ENCODE results near the gene NAGLU. TPM values are rescaled to one million over a fixed set of nuclear protein-coding genes. Genes with fewer than 3 reads are reported as not detected.

Gene NAGLU
- polyA plus RNA-seq, 1 of the 3 experiments (the other 2 are of a cell fraction) = 33.9 TPM

- TF ChIP-seq, protein P1, sequence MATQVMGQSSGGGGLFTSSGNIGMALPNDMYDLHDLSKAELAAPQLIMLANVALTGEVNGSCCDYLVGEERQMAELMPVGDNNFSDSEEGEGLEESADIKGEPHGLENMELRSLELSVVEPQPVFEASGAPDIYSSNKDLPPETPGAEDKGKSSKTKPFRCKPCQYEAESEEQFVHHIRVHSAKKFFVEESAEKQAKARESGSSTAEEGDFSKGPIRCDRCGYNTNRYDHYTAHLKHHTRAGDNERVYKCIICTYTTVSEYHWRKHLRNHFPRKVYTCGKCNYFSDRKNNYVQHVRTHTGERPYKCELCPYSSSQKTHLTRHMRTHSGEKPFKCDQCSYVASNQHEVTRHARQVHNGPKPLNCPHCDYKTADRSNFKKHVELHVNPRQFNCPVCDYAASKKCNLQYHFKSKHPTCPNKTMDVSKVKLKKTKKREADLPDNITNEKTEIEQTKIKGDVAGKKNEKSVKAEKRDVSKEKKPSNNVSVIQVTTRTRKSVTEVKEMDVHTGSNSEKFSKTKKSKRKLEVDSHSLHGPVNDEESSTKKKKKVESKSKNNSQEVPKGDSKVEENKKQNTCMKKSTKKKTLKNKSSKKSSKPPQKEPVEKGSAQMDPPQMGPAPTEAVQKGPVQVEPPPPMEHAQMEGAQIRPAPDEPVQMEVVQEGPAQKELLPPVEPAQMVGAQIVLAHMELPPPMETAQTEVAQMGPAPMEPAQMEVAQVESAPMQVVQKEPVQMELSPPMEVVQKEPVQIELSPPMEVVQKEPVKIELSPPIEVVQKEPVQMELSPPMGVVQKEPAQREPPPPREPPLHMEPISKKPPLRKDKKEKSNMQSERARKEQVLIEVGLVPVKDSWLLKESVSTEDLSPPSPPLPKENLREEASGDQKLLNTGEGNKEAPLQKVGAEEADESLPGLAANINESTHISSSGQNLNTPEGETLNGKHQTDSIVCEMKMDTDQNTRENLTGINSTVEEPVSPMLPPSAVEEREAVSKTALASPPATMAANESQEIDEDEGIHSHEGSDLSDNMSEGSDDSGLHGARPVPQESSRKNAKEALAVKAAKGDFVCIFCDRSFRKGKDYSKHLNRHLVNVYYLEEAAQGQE (IDR thresholded peaks at IDR 0.05; ENCODE audit: low read depth, low read length) = no peak
- TF ChIP-seq FOXM1 (IDR thresholded peaks at IDR 0.05; ENCODE audit: low read depth) = no peak
Observed at GRCh38 chr17:42521666-42522262, 14.3 kb upstream of the NAGLU start (continued).

DNA sequence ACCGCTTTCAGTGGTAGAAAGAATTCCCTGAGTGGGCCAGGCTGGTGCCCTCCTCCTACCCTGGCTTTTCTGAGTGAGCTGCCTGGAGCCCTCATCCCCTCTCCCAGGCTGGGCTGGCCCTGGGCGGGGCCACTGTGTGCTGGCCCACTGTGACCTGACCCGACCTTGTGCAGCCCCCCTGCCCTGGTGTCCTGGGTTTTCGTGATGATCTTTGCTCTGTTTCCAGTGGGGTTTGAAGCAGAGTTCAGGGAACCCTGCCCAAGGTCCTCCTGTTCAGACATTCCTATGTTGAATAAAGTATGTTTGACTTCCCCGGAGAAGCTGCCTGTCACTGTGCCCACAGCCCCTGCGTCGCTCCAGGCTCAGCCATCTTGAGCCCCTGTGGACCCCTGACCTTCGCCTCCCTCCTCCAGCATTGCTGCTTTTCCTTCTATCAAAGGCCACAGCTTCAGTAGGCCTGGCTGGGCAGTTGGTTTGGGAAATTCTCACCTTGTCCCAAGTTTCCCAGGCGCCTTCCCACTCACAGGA, 13.7 kb upstream of the NAGLU start:
- Histone ChIP-seq H3K79me2 (ENCODE audit: insufficient read depth) (peaks cover 16% of the 10 kb centered on the region), H4K20me1 (ENCODE audit: insufficient read depth) (no peaks in the 10 kb centered on the region), H3K9me2 (no peaks in the 10 kb centered on the region), H3K36me3 (replicated peaks in 1 of 2; ENCODE audit: control insufficient read depth in 1 of 2, insufficient read depth in 2 of 2, low read length in 1 of 2) (no peaks in the 10 kb centered on the region), H3K4me2 (peak overlapping the region; percentile 81), H3K4me1 (ENCODE audit: control insufficient read depth in 1 of 2, insufficient read depth in 2 of 2, low read depth in 1 of 2, low read length in 1 of 2) (peaks cover 42 to 56% of the 10 kb centered on the region in 2 experiments), H3F3A (replicated peaks; ENCODE audit: insufficient read depth) (peaks cover 68% of the 10 kb centered on the region), H3K27ac (ENCODE audit: low read depth in 2 of 2, low read length in 1 of 2) (peak overlapping the region; percentile 92 to 100), H3K4me3 (ENCODE audit: low read depth in 2 of 2, low read length in 1 of 2) (no peak overlapping the region), H3K9ac (0 out of 2 replicates have a peak overlapping the region, but pooled peaks have one; percentile 19), H3K9me3 (no peaks in the 10 kb centered on the region), H3K27me3 (ENCODE audit: insufficient read depth) (no peaks in the 10 kb centered on the region), H2AFZ (ENCODE audit: low read depth) (no peak overlapping the region)
- CTCF ChIA-PET = interaction anchor here (0.9 kb wide), 1 partner anchor 27 kb away, joined by 3 read pairs; no protein-coding TSS in a partner anchor
- no peak for TF ChIP-seq PBX3 (IDR thresholded peaks at IDR 0.05)
- no peak for TF ChIP-seq CTCF (IDR thresholded peaks at IDR 0.05)
- no peak for TF ChIP-seq EZH2phosphoT487 (IDR thresholded peaks at IDR 0.05; ENCODE audit: borderline replicate concordance, low read depth)
- no peak for DNase-seq
- POLR2A ChIA-PET = no interaction called here
- whole genome bisulfite sequencing (ENCODE audit: low lambda C conversion rate) = 79% methylated on average over 7 of the region's 9 CpGs
